PC-3 (cell line): ENCODE results near the gene LNX1.

Experiments used
- EZH2phosphoT487 ChIP-seq: fragments of 300-600 bp; sonication (generic); IDR thresholded peaks from 2 replicates; pipeline ENCODE4 v1.6.1; 2018; ENCODE audit warnings: mild to moderate bottlenecking, antibody characterized with exemption, low read length, borderline replicate concordance
- TF ChIP-seq, protein P1 (sequence below): fragments of 300-600 bp; sonication (generic); conservative IDR thresholded peaks from 2 replicates; pipeline ENCODE4 v1.5.1; 2017; ENCODE audit warnings: antibody characterized with exemption, low read depth, mild to moderate bottlenecking, low read length

DNA sequence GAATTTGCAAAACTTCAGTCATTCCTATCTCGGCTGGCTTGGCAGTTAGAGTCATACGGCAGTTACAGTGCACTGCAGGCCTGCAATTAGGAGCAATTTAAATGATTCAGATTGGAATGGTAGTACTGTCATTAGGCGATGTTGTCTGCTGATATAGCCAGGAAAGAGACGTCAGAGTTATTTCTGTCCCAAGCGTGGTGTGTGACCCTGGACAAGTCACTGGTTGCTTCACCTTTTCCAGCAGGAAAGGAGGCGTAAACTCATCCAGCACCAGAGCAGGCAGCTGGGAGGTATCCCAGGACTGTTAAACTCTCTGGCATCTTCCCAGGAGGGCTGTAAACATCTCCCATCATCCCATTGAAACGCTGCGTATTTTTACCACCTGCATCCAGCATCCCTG lies 836 bp upstream of the LNX1 start:
- TF ChIP-seq EZH2phosphoT487 = no peak
- TF ChIP-seq, protein P1, sequence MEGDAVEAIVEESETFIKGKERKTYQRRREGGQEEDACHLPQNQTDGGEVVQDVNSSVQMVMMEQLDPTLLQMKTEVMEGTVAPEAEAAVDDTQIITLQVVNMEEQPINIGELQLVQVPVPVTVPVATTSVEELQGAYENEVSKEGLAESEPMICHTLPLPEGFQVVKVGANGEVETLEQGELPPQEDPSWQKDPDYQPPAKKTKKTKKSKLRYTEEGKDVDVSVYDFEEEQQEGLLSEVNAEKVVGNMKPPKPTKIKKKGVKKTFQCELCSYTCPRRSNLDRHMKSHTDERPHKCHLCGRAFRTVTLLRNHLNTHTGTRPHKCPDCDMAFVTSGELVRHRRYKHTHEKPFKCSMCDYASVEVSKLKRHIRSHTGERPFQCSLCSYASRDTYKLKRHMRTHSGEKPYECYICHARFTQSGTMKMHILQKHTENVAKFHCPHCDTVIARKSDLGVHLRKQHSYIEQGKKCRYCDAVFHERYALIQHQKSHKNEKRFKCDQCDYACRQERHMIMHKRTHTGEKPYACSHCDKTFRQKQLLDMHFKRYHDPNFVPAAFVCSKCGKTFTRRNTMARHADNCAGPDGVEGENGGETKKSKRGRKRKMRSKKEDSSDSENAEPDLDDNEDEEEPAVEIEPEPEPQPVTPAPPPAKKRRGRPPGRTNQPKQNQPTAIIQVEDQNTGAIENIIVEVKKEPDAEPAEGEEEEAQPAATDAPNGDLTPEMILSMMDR = no peak
